HG03175 (cell line): ENCODE results near the gene CEP104.

Source experiments
- ATAC-seq: cut with Tn5 transposase; IDR thresholded peaks from one replicate; pipeline ENCODE4 v1.9.1; 2021; ENCODE audit warnings: mild to moderate bottlenecking, moderate library complexity; ENCODE audit not compliant: unreplicated experiment

CEP104 gene

DNA sequence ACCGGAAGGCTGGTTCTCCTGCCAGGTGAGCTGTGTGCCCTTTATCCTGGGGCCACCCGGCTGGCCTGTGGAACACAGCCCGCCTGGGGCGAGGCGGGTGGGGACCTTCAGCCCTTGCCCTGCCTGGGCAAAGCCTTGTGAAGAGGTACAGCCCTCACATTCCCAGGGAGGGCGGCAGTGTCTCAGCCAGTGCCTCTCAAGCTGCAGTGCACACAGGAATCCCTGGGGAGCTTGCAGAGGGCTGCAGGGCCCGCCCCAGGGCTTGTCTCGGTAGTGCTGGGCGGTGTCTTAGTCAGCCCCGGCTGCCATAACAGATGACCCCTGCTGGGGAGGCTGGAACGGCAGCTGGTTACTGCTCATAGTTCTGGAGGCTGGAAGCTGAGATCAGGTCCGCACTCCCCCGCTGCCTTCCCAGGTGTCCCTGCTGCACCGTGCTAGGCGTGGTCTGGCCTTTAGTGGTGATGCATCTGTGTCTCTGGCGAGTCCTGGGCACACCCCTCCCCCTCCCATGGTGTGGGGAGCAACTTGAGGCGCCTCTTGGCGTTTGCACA is 12.8 kb upstream of the CEP104 start:
- no peak for ATAC-seq

DNA sequence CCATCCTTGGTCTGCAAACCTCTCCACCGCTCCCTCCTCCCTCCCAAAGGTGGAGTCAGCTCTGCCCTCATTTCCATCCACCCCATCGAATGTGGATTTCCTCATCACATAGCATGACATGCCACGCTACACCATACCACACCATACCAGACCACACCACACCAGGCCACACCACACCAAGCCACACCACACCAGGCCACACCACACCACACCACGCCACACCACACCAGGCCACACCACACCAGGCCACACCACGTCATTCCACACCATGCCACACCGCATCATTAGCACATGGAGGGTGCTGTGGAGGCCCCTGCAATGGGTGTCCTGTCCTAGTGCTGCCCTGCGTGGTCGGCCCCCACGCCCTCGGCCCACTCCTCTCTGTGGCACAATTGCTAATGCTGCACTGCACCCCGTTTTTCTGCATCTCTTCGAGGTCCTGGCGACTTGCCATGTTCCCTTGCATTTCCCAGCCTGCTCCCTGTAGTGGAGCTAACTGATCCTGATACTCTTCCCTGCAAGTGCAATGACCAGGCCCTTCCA is 11.5 kb upstream of the CEP104 start:
- no peak for ATAC-seq

DNA sequence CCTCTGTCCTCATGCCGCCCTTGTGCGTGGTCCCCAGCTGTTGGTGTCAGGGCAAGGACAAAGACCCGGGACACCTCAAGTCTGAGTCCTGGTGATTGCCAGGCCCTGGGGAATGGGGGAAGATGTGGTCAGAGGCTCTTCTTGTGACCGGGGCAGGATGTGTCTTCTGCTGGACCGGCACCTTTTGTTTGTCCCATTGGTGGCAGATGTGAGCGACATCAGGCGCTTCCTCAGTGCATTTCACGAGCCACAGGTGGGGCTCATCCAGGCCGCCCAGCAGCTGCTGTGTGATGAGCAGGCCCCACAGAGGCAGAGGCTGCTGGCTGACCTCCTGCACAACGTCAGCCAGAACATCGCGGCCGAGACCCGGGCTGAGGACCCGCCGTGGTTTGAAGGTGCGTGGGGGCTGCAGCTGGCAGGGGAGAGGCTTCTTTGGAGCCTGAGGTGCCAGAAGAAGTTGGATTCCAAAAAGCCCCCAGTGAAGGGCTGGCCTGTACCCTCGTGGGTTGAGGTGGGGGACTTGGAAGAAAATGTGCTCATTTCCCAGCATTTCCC is 8.7 kb upstream of the CEP104 start:
- ATAC-seq, result no peak

DNA sequence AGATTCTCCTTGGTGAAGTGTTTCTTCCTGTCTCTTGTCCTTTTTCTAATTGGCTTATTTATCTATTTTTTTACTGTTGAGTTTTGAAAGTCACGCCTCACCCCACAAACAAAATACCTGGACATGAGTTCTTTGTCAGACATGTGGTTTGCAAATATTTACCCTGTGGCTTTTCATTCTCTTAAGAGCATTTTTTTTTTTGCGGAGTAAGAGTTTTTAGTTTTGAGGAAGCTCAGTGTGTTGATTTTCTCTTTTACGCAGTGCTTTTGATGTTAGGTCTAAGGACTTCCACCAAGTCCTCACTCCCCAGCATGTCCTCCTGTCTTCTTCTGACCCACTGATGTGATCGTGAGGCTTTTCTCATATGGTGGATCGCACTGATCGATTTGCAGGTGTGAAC is 7.9 kb upstream of the CEP104 start:
- ATAC-seq, result no peak

DNA sequence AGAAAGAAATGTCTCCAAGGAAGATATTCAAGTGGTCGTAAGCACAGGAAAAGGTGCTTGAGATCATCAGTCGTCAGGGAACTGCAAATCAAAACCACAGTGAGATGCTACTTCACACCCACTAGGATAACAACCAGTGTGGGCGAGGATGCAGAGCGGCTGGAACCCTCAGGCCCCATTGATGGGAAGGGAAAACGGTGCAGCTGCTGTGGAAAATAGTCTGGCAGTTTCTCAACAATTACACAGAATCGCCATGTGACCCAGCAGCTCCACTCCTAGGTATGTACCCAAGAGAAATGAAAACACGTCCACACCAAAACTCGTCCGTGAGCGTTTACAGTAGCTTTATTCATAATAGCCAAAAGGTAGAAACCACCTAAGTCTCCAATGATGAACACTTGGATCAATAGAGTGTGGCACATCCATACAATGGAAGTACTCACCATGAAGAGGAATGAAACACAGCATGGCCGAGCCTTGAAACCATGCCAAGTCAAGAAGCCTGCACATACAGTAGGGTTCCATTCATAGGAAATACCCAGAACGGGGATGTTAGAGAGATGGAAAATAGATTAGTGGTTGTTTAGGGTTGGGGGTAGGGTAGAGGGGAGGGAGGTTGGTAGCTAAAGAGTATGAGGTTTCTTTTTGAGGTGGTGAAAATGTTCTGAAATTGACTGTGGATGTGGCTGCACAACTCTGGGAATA is 6.4 kb upstream of the CEP104 start:
- no peak for ATAC-seq

DNA sequence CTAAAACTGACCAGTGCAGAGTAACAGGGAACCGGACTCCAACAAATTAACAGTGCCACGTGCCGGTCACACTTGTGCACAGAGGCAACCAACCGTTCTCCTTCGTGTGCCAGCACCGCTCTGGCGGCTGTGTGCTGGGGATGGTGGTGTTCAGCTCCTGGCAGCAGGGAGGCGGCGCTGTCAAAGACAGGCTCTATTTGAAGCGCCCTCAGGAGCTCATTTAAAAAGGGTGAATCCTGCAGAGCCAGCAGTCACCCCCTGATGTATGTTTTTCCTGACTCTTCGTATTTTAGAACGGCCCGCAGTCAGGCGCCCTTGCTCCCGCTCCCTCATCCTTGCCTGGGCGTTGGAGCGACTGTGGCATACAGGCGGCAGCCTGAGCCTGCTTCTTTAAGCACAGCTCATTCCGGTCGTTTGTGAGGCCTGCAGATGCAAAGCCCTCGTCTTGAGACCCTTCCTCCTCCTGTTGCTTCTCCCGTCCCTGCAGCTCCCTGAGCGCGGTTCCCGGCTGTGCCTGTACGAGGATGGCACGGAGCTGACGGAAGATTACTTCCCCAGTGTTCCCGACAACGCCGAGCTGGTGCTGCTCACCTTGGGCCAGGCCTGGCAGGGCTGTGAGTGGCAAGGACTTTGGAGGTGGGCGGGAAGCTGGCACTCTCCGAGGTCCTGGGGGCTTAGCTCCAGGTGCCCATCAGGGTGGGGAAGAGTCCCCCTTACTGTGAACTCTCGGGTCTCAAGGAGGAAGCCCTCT is 1.4 kb upstream of the CEP104 start:
- no peak for ATAC-seq

DNA sequence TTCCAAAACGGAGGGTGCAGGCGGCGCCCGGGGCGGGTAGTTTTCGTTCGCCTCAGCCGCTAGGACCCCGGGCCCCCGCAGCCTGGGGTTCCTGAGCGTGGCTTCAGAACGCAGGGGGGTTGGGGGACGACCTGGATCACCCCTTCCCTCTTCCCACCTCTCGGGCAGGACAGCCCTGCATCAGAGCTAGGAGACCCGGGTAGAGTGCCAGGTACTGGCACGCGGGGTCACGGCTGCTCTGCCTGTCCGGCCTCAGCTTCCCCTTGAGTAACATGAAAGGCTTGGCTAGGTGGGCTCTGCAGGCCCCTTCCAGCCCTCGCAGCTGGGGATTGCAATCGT is 749 bp upstream of the CEP104 start:
- no peak for ATAC-seq

DNA sequence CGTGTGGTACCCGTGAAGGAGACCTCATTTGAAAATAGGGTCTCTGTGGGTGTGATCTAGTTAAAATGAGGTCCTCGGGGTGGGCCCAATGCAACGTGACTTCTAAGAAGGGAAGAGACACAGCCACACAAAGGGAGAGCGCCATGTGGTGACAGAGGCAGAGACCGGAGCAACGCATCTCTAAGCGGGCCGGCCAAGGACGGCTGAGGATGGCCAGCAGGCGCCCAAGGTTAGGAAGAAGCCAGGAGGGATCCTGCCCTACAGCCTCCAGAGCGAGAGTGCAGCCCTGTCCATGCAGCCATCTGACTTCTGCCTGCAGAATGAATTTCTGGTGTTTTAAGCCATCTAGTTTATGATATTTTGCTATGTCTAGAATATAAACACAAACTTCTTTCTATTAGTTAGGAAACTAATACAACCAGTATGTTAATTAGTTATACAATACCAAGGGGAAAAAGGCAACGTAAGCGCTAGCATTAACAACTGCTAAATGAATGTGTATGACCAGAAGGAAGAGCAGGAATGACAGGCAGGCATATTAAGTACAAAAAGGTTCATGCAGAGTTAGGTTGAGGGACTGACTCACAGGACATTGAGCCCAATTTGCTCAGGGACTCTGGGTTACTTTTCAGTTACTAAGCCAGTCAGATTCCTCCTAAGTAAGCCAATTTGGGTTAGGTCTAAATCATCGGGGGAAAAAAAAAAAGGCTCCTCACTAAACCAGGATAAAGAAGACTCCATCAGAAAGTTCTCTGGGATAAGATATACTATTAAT is 4.1 kb downstream of the CEP104 start:
- no peak for ATAC-seq

DNA sequence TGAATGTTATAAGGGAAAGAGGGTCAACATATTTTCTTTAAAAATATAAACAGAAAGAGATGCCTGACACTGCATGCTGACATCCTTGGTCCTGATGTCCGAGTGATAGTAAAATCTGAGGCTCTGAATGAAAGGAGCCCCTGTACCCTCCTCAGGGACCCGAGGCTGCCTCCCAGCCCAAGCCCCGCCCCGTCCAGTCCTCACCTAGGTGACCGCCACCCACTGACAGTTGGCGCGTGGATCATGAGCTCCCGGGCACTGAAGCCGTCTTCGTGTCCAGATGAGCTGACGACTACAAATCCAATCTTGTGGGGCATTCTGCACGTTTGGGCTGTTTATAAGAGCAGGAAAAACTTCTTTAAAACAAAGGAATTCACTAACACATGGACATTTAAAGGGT is 4.9 kb downstream of the CEP104 start:
- no peak for ATAC-seq

DNA sequence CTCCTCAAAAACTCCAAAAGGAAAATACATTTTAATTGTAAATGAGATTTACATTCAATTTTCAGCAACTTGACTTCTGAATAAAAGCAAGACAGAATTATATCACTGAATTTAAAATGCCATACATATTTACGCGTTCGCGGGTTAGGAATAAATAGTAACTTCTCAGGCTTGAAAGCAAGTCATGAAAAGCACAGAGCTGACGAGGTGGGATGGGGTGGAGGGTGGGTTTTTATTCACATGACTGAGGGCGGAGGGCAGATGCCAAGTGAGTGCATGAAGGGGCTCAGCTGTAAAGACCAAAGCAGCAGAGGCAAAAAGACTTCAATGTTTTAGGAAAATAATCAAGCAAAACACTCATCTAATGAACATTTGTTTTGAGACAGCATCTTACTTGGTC is 5.7 kb downstream of the CEP104 start:
- ATAC-seq, result no peak

DNA sequence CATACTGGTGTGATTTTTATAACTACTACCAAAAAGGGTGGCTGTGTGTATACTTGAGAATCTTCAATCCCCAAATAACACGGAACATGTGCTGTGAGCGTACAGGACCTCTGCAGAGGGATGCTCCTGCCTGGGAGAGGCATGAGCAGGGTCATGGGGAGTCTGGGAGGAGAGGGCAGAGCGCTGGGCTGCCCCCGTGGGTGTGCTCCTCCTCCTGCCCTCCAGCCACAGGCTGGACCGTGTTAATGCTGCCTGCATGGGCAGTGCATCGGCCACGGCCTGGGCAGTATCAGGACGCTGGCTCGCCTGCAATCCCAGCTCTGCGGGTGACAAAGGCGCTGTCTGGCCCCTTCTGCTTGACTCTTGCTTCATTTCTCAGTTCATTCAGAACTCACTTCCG is 6.2 kb downstream of the CEP104 start:
- no peak for ATAC-seq

DNA sequence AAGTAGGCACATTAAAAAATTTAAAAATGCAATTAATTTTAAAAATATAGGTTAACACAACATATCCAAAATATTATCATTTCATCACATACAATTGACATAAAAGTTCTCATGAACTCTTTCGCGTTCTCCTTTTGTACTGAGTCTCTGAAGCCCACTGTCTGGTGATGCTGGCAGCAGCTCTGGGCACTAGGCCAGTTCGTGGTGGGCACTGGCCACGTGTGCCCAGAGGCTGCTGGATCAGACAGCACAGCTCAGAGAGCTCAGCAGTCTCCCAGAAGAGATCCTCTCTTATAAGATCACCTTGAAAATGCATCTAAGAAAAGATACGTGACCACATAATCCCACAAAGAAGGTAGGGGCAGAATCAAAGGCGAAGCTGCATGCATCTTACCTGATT is 9.9 kb downstream of the CEP104 start:
- no peak for ATAC-seq

DNA sequence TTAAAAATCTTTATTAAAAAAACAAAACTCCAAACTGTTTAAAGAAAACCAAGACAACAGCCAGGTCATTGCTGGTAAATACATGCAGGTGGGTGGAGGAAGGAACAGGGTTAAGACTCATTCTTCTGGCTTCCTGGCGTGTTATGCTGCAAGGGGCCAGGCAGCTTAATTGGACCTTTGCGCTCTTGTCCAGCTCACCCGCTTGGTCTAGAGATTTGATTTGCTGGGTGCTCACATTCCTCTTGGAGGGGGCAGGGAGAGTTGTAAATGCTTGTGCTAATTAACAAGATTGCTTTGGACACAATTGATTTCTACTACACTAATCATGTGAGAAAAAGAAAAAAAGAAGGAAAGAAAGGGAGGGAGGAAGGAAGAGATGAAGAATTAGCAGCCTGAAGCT is 10.5 kb downstream of the CEP104 start:
- ATAC-seq, result no peak

DNA sequence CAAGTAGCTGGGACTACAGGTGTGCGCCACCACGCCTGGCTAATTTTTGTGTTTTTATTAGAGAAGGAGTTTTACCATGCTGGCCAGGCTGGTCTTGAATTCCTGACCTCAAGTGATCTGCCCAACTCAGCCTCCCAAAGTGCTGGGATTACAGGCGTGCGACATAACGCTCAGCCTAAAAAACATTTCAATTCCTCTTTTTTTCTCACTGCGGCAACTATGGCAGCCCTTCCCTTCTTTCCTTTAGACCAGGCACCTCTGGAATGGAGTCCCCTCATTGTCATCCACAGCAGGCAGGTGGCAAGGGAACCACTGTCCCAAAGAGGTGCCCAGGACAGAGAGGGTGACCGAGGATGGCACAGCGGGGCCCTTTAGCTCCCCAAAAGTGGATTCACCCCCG is 14.1 kb downstream of the CEP104 start:
- no peak for ATAC-seq

DNA sequence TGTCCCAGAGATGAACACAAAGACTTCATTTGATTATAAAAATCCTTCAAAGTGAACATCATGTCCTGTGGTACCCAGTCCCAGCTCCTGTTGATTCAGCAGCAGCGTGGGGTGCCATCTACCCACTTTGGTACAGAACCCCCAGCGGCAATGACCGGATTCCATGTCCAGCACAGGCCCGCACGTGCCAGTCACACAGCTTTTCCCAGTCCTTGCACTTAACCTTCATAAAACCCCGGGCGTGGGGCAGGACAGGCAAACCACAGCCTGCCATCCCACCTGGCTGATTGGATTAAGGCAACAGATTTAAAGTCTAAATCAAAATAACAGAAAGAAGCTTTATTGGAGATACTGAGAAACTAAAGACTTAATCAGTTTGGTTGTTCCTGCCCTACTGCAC is 15.5 kb downstream of the CEP104 start:
- ATAC-seq, result no peak

DNA sequence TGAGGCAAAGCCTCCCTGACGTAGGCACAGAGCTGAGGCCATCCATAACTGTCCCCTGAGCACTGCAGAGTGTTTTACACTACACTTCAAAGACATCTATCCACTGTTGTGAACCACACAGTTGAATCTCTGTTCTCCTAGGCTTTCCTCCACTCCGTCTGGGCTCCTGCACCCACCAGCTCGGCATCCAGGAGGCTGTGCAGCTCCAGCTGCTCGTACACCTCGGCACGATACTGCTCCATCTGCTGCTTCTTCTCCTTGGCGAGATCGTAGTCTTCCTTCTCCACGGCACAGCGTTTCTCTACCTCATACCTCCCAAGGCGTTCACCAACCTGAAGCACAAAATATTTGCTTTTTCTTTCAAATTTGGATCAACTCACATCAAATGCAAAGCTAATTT is 18.2 kb downstream of the CEP104 start:
- ATAC-seq, result no peak

DNA sequence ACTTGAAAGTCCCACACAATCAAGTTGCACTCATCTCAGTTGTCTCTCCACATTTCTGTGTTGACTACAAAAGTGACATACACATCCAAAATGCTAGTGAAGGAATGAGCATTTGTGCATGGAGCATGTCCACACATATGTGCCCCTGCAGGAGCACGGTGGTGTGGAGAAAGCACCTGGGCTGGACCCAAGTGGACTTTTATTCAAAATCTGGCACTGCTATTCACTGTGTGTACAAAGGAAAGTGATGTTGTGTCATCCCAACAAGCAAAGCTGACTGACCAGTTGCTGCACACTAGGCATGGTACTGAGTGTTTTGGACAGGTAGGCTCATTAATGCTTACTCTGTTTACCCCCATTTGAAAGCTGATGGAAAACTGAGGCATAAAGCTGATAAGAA is 19.3 kb downstream of the CEP104 start:
- ATAC-seq, result no peak

DNA sequence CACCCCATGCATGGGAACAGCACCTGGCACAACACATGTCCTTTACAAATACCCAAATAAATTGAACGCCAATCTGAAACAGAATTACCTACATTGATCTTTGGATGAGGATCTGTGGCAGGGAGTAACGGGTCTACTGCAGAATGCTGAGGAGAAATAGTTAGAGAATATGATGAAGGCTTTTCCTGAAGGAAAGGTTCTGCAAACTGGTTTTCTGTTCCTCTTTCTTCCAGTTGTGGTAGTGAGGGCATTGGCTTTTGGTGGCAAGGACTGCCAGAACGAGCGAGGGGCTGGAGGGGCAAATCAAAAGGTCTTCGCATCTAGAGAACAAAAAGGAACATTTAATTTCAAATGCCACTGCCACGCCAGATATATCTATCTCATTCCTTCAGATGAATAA is 19.8 kb downstream of the CEP104 start:
- ATAC-seq, result no peak

DNA sequence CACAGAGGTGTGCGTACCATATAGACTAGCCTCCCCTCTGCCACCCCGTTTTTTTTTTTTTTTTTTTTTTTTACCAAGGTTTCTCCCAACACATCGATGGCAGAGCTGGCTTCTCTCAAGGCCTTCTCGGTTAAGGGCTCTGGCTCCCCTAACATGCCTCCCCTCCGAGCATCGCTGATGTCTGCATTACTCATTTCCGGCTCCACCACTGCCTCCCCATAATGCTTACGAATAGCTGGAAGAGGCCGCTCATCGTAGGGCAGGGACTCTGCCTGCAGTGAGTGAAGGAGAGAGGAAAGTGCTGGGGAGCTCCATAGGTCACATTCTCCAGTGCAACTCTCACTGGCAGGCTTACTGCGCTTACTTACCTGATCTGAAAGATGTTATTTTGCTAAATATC is 20.6 kb downstream of the CEP104 start:
- ATAC-seq, result no peak

DNA sequence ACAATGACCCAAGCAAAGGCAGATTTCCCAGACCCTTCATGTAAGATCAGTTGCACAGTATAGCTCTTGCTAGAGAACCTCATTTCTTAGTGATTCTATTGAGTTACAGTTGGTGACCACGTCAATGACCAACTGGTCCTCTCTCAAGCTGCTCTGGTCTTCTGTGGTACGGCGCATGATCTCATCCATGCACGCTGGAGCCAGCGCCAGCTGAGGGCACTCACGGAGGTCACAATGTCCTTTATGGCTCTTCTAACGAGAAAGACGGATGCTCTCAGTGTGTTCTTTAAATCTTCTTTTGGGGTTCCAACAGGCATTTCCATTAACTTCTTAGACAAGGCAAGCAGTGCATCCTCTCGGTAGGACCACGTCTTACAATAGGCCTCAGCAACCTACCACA is 22.3 kb downstream of the CEP104 start:
- no peak for ATAC-seq

DNA sequence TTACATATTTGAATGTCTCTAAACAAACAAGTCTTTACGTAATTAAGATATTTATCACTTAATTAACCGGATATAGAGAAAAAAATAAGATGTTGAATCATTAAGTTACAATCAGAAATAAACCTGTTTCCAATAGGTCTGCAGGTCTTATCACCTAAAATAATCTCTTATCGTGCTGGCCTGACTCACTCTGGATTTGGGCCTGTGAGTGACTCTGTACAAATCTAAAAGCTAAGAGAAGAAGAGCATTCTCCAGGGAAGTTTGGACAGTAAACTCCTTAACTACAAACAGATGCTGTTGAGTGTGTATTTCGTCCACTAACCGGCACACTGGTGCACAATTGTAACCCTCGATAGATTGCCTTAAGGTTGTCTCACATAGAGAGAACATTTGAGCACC is 25.3 kb downstream of the CEP104 start:
- ATAC-seq, result no peak
